ENCODE data around the gene PMIS2. TPM values are rescaled to one million over a fixed set of nuclear protein-coding genes. Genes with fewer than 3 reads are reported as not detected.
"Not testable (repeated sequence)": the region's sequence is repeated elsewhere in the genome, so short reads cannot be mapped to it uniquely, and the experiment has no call there.

Gene PMIS2
- polyA plus RNA-seq, 4 donors = not detected

- DNase-seq (ENCODE audit: low read depth in 4 of 4, low spot score in 3 of 4) = no peak
These were observed 1.3 kb downstream of the PMIS2 start for GRCh38 chr19:35587321-35587720.

- no peak for DNase-seq (ENCODE audit: low read depth in 4 of 4, low spot score in 3 of 4)
These were observed 4.9 kb downstream of the PMIS2 start for GRCh38 chr19:35590875-35591274.

- peak in 2 of 4 donors; percentile 13 to 24 for DNase-seq (ENCODE audit: low read depth in 4 of 4, low spot score in 3 of 4)
These were observed 6.3 kb downstream of the PMIS2 start for GRCh38 chr19:35592226-35592625.

- DNase-seq (ENCODE audit: low read depth in 4 of 4, low spot score in 3 of 4) = not testable (repeated sequence)
These were observed 9.1 kb downstream of the PMIS2 start for GRCh38 chr19:35595026-35595425.

GRCh38 chr19:35595928-35596327 is 10.0 kb downstream of the PMIS2 start:
- no peak for DNase-seq (ENCODE audit: low read depth in 4 of 4, low spot score in 3 of 4)

GRCh38 chr19:35596366-35596999 is 10.5 kb downstream of the PMIS2 start:
- no peak for DNase-seq (ENCODE audit: low read depth in 4 of 4, low spot score in 3 of 4)

- DNase-seq (ENCODE audit: low read depth in 4 of 4, low spot score in 3 of 4) = no peak
These were observed 16.0 kb downstream of the PMIS2 start for GRCh38 chr19:35601971-35602370.

GRCh38 chr19:35604436-35604835 is 18.5 kb downstream of the PMIS2 start:
- DNase-seq (ENCODE audit: low read depth in 4 of 4, low spot score in 3 of 4) = not testable (repeated sequence)

GRCh38 chr19:35607170-35607569 is 21.2 kb downstream of the PMIS2 start:
- DNase-seq (ENCODE audit: low read depth in 4 of 4, low spot score in 3 of 4) = not testable (repeated sequence)

GRCh38 chr19:35607661-35608060 is 21.7 kb downstream of the PMIS2 start:
- DNase-seq (ENCODE audit: low read depth in 4 of 4, low spot score in 3 of 4) = no peak

- DNase-seq (ENCODE audit: low read depth in 4 of 4, low spot score in 3 of 4) = no peak
These were observed 22.3 kb downstream of the PMIS2 start for GRCh38 chr19:35608251-35608650.

- no peak for DNase-seq (ENCODE audit: low read depth in 4 of 4, low spot score in 3 of 4)
These were observed 23.9 kb downstream of the PMIS2 start for GRCh38 chr19:35609851-35610353.

GRCh38 chr19:35612224-35612558 is 26.2 kb downstream of the PMIS2 start:
- no peak for DNase-seq (ENCODE audit: low read depth in 4 of 4, low spot score in 3 of 4)

GRCh38 chr19:35612559-35613321 is 26.8 kb downstream of the PMIS2 start, which contains the start of gene HAUS5:
Gene HAUS5 (plus strand): TSS chr19:35612735. CDS start chr19:35612795, 60 bp downstream.
- DNase-seq (ENCODE audit: low read depth in 4 of 4, low spot score in 3 of 4) = peak; percentile 81 to 95 (median 88)

GRCh38 chr19:35613574-35613973 is 27.6 kb downstream of the PMIS2 start:
- no peak for DNase-seq (ENCODE audit: low read depth in 4 of 4, low spot score in 3 of 4)

- no peak for DNase-seq (ENCODE audit: low read depth in 4 of 4, low spot score in 3 of 4)
These were observed 29.1 kb downstream of the PMIS2 start for GRCh38 chr19:35615036-35615435.

- DNase-seq (ENCODE audit: low read depth in 4 of 4, low spot score in 3 of 4) = no peak
These were observed 32.9 kb downstream of the PMIS2 start for GRCh38 chr19:35618857-35619256.

- DNase-seq (ENCODE audit: low read depth in 4 of 4, low spot score in 3 of 4) = no peak
These were observed 33.4 kb downstream of the PMIS2 start for GRCh38 chr19:35619290-35619923.

GRCh38 chr19:35620001-35620400 is 34.0 kb downstream of the PMIS2 start:
- DNase-seq (ENCODE audit: low read depth in 4 of 4, low spot score in 3 of 4) = no peak

GRCh38 chr19:35621708-35622107 is 35.7 kb downstream of the PMIS2 start:
- DNase-seq (ENCODE audit: low read depth in 4 of 4, low spot score in 3 of 4) = no peak

- DNase-seq (ENCODE audit: low read depth in 4 of 4, low spot score in 3 of 4) = no peak
These were observed 36.8 kb downstream of the PMIS2 start for GRCh38 chr19:35622750-35623149.

Measured in right renal pelvis (tissue), 4 donors.